Renal pelvis (tissue), 4 donors: ENCODE data around the gene ETS1. TPM values are rescaled to one million over a fixed set of nuclear protein-coding genes. Genes with fewer than 3 reads are reported as not detected.

Source experiments
- DNase-seq: peaks from one replicate; pipeline ENCODE4 v3.0.0-alpha.2; 2013
- polyA plus RNA-seq, 3 donors: library from polyadenylated mRNA; unstranded; fragments of 120-200 nt; gene quantifications; one replicate each; pipeline ENCODE4 v1.2.1, GENCODE V29; 2013; ENCODE audit not compliant: insufficient read length in 3 of 3

ETS1 gene
- polyA plus RNA-seq, 3 donors: 64.4 to 68.6 (median 66.8) TPM

DNA sequence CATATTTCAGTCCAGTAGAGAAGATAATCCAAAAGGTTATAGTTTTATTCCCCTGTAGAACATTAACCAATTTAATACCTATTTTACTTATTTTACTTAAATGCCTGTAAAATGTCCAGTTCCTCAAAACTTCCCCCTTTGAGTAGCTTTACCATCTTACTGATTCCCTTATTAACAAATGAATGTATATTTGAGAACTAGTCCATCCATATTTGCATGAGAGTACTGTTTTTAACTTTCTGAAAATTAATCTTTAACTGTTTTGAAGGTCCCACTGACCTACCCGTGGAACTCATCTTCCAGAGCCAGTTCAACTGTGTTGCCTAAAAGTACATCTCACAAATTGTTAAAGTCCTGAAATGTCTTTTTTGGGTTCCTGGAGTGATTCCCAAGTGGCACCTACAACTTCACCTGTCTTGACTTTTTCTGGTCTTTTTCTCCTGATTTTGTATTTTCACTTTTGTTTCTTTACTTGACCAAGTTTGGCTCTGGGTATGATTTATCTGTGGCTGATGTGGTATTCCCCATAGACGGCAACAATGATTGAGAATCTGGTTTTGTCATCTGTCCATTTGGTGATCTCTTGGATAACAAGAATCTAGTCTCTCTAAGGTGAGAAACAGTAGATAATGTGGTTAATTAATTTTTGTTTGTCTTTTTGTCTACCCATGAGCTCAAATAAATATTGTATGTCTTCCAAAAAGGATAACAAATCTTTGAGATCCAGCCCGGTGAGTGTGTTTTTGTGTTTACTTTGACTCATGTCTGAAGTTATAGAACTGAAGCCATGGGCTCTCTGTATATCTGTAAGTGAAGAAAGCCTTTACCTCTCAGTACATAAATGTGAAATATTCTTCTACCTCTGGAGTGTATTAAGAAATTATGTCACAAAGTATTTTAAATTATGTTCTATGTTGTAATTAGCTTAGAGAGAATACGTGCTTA, 174.2 kb downstream of the ETS1 start:
- no peak for DNase-seq

DNA sequence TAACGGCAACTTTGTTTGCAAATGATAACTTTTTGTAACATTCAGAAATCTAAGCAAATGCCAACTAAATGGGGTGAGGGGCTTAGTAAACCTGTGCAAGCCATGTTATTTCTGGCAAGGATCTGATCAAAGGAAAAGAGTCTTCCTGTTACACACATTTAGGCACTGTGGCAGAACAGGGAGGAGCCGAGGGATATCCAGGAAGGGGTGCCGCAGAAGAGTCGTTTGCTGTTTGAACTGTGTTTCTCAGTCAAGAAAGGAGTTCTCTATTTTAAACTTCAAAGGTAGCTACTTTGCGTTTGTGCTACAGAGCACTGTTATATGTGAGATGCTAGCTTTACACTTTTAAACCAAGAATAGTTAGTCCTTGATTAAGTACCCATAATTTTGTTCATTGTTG, 175.5 kb downstream of the ETS1 start:
- no peak for DNase-seq

DNA sequence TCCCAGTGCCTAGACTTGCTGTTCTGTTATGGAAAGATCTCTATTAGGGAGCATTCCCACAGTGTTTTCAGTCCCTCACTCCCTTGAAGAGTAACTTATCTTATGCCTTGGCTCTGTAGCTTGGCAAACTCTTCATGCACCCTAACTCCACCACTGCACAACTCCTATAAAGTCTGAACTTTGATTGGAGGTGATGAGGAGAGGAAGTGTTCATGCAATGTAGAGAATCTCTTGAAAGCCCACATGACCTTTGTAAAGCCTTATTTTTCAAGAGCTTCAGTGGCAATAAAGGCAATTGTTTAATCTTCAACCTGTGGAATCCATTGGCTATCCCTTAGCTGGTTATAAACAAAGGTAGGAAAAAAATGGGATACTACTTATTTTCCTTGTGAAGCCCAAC, 176.2 kb downstream of the ETS1 start:
- DNase-seq: no peak

DNA sequence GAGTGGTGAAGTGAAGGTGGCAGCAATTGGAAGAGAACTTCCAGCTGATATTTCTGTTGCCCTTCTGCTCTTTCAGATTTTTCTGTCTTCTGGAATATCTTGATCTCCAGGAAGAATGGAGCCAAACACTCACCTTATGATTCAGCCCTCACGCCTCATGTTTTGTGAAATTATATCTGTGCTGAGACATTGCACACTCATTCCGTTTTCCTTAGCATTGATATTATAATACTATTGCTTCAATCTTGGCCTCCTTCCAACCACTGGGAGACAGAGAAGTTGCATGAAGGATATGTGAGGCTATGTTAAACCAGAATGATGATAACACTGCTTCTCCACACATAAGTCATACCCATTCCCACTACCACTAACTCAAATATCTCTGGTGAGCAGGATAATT, 177.9 kb downstream of the ETS1 start:
- no peak for DNase-seq

Other genes with a start within 250 kb of the ETS1 start
- 10 to 100 TPM; 23.9 to 27.5 (median 24.8) TPM for gene FLI1, start 106.5 kb upstream of the ETS1 start, polyA plus RNA-seq